Measurements from ENCODE around the gene ASPSCR1.

DNA sequence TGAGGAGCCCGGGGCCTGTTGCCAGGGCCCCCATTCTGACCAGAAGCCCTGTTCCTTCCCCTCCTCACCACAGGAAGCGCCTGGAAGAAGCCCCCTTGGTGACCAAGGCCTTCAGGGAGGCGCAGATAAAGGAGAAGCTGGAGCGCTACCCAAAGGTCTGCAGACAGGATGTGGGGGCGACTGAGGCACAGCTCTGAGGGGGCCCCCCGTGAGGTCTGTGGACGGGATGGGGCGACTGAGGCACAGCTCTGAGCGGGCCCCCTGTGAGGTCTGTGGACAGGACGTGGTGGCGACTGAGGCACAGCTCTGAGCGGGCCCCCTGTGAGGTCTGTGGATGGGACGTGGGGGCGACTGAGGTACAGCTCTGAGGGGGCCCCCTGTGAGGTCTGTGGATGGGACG lies 32.0 kb downstream of the ASPSCR1 start:
- no peak for TF ChIP-seq ATF7 (IDR thresholded peaks at IDR 0.05)
- no peak for TF ChIP-seq RBFOX2 (IDR thresholded peaks at IDR 0.05; ENCODE audit: low read depth, low read length)
- no peak for TF ChIP-seq EP300 (IDR thresholded peaks at IDR 0.05; ENCODE audit: low read length)
- no peak for TF ChIP-seq ZNF140 (CRISPR knock-in tag; IDR thresholded peaks at IDR 0.05)
- no peak for TF ChIP-seq ELF1 (tag; IDR thresholded peaks at IDR 0.05)
- TF ChIP-seq, protein P1, sequence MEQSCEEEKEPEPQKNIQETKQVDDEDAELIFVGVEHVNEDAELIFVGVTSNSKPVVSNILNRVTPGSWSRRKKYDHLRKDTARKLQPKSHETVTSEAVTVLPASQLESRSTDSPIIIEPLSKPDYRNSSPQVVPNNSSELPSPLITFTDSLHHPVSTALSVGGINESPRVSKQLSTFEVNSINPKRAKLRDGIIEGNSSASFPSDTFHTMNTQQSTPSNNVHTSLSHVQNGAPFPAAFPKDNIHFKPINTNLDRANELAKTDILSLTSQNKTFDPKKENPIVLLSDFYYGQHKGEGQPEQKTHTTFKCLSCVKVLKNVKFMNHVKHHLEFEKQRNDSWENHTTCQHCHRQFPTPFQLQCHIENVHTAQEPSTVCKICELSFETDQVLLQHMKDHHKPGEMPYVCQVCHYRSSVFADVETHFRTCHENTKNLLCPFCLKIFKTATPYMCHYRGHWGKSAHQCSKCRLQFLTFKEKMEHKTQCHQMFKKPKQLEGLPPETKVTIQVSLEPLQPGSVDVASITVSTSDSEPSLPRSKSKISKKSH (CRISPR knock-in tag; IDR thresholded peaks at IDR 0.05): no peak
- no peak for TF ChIP-seq ARNT (IDR thresholded peaks at IDR 0.05)
- no peak for TF ChIP-seq YY1 (IDR thresholded peaks at IDR 0.05; ENCODE audit: borderline replicate concordance in 1 of 3, control insufficient read depth in 1 of 3, extremely low read depth in 1 of 3, insufficient read depth in 3 of 3, insufficient read length in 1 of 3, insufficient replicate concordance in 2 of 3, low read depth in 1 of 3, low read length in 2 of 3)

Data from K562 (cell line).